ENCODE measurements around the gene HS3ST4.

The HS3ST4 gene

GRCh38 chr16:25834101-25834500, 142.3 kb downstream of the HS3ST4 start:
- DNase-seq (ENCODE audit: low read depth, low spot score): no peak
- no peak for TF ChIP-seq CTCF (IDR thresholded peaks at IDR 0.05; ENCODE audit: low read depth, low read length)
- no peak overlapping the region for H3K4me3 ChIP-seq (ENCODE audit: low read depth, low read length)
- in situ Hi-C loops (cut with HindIII; ENCODE audit: low sequenced_read_pairs): no loop called here

- in situ Hi-C loops (cut with HindIII; ENCODE audit: low sequenced_read_pairs): no loop called here
- H3K4me3 ChIP-seq (ENCODE audit: low read depth, low read length): no peak overlapping the region
- no peak for TF ChIP-seq CTCF (IDR thresholded peaks at IDR 0.05; ENCODE audit: low read depth, low read length)
- DNase-seq (ENCODE audit: low read depth, low spot score): no peak
Observed at GRCh38 chr16:25835126-25835525, 143.4 kb downstream of the HS3ST4 start.

DNA sequence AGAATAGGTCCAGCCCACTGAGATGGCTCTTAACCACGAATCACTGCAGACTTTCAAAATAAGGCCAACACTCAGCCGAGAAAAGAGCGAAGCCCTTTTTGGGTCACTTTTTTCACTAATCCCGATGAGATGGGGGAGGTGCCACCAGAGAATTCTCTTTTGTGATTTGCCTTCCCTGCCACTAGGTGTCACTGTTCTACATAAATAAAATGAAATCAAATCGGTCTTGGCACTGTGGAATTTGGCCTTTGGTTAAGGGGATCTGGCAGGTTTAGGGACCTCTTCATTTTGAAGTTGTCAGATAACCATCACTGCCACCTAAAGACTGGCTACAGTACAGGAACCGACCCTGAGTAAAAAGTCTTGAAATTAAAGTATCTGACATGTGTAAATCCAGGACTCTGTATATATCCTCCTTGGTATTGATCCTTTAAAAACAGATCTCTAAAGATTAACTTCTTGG, 147.0 kb downstream of the HS3ST4 start:
- peak; percentile 46 for DNase-seq (ENCODE audit: low read depth, low spot score)
- in situ Hi-C loops (cut with HindIII; ENCODE audit: low sequenced_read_pairs): no loop called here
- H3K4me3 ChIP-seq (ENCODE audit: low read depth, low read length): no peak overlapping the region
- peak; percentile 61 for TF ChIP-seq CTCF (IDR thresholded peaks at IDR 0.05; ENCODE audit: low read depth, low read length)

DNA sequence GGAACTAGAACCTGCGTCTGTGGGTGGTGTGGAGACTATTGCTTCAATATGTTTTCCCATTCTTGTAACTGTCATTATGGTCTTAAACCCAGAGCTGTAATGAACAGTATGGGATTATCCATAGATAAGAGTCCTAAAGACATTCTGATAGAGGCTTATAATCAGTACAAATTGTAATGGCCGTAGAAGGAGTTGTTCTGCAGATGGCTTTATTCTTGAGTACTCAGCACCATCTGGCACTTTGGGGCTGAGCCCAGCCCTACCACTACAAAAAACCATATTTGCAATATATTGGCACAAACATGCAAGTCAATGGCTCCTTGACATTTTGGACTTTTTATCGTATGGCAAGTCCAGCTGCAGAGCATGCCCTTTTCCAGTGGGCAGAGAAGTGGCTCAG, 150.0 kb downstream of the HS3ST4 start:
- in situ Hi-C loops (cut with HindIII; ENCODE audit: low sequenced_read_pairs): no loop called here
- no peak overlapping the region for H3K4me3 ChIP-seq (ENCODE audit: low read depth, low read length)
- no peak for TF ChIP-seq CTCF (IDR thresholded peaks at IDR 0.05; ENCODE audit: low read depth, low read length)
- DNase-seq (ENCODE audit: low read depth, low spot score): no peak

GRCh38 chr16:25845901-25846300, 154.1 kb downstream of the HS3ST4 start:
- TF ChIP-seq CTCF (IDR thresholded peaks at IDR 0.05; ENCODE audit: low read depth, low read length): no peak
- no peak overlapping the region for H3K4me3 ChIP-seq (ENCODE audit: low read depth, low read length)
- in situ Hi-C loops (cut with HindIII; ENCODE audit: low sequenced_read_pairs): no loop called here
- no peak for DNase-seq (ENCODE audit: low read depth, low spot score)

GRCh38 chr16:25854141-25854540, 162.4 kb downstream of the HS3ST4 start:
- TF ChIP-seq CTCF (IDR thresholded peaks at IDR 0.05; ENCODE audit: low read depth, low read length): no peak
- H3K4me3 ChIP-seq (ENCODE audit: low read depth, low read length): no peak overlapping the region
- no peak for DNase-seq (ENCODE audit: low read depth, low spot score)
- in situ Hi-C loops (cut with HindIII; ENCODE audit: low sequenced_read_pairs): no loop called here

DNA sequence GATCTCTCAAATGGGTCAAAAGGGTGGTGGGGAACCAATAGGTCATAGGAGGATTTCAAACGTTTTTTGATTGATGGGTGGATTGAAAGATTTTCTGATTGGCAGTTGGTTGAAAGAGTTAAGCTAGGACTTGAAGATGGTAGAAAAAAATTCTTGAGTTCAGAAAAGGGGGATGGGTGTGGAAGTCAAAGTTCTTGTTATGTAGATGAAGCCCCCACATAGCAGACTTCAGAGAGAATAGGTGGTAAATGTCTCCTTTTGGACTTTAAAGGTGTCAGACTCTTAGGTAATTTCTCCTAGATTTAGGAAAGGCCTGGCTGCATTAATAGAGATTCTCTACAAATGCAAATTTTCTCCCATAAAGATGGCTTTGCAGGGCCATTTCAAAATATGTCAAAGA, 163.3 kb downstream of the HS3ST4 start:
- in situ Hi-C loops (cut with HindIII; ENCODE audit: low sequenced_read_pairs): no loop called here
- no peak overlapping the region for H3K4me3 ChIP-seq (ENCODE audit: low read depth, low read length)
- DNase-seq (ENCODE audit: low read depth, low spot score): no peak
- TF ChIP-seq CTCF (IDR thresholded peaks at IDR 0.05; ENCODE audit: low read depth, low read length): no peak

Measured in astrocyte of the spinal cord (primary cell).